B cell (primary cell): ENCODE data around the gene UQCC5.

Experiments
- CTCF ChIP-seq: fragments of 200-600 bp; IDR thresholded peaks from one replicate; pipeline ENCODE4 v1.8.0; 2022; ENCODE audit warnings: antibody characterized with exemption, mild to moderate bottlenecking
- EZH2 ChIP-seq: IDR thresholded peaks from 2 replicates; pipeline ENCODE4 v1.6.1; 2012; ENCODE audit warnings: borderline replicate concordance, low read depth, mild to moderate bottlenecking, moderate library complexity, low read length; ENCODE audit not compliant: insufficient read depth, poor library complexity, severe bottlenecking

GRCh38 chr3:52521488-52521824 lies 14.9 kb upstream of the UQCC5 start:
- TF ChIP-seq CTCF (no peak), EZH2 (no peak)
